Measurements from ENCODE around the gene STUB1. TPM values are rescaled to one million over a fixed set of nuclear protein-coding genes. Genes with fewer than 3 reads are reported as not detected.
A peak's percentile ranks its signal among the peaks of the same experiment; 100 is the strongest.

STUB1 gene
- total and polyA plus RNA-seq, 2 of the 8 experiments (the other 6 are each of a cell fraction or from before 2014, with no cell fraction given) = 89.9 to 103 TPM

- TF ChIP-seq RBBP5 (IDR thresholded peaks at IDR 0.05; ENCODE audit: borderline replicate concordance, low read depth, low read length) (no peak), E2F6 (IDR thresholded peaks at IDR 0.05) (no peak; the same call in 1 of the 2 replicates), BACH1 (IDR thresholded peaks at IDR 0.05; ENCODE audit: low read length) (no peak), GTF2F1 (IDR thresholded peaks at IDR 0.05; ENCODE audit: borderline replicate concordance, low read depth, low read length) (no peak), EP300 (IDR thresholded peaks at IDR 0.05; ENCODE audit: borderline replicate concordance in 1 of 2, low read depth in 2 of 2, low read length in 2 of 2) (peak in 1 of 2 experiments; percentile 82; a peak in 1 of 3 replicates), POU5F1 (IDR thresholded peaks at IDR 0.05; ENCODE audit: low read depth, low read length) (0 out of 2 replicates have a peak, but pooled peaks have one; percentile 4), CBX5 (IDR thresholded peaks at IDR 0.05; ENCODE audit: low read depth, low read length) (no peak), TAF7 (optimal IDR thresholded peaks at IDR 0.05; ENCODE audit: borderline replicate concordance, low read depth, low read length) (peak; percentile 80), TAF1 (IDR thresholded peaks at IDR 0.05; ENCODE audit: low read depth, low read length) (peak; percentile 69; the same call in 1 of the 2 replicates), RNF2 (IDR thresholded peaks at IDR 0.05; ENCODE audit: borderline replicate concordance, low read depth, low read length, missing control alignments, poor library complexity, severe bottlenecking) (no peak), BRCA1 (IDR thresholded peaks at IDR 0.05; ENCODE audit: low read depth, low read length) (no peak), ZNF274 (IDR thresholded peaks at IDR 0.05; ENCODE audit: borderline replicate concordance, extremely low read depth, low read length) (no peak), KDM4A (IDR thresholded peaks at IDR 0.05; ENCODE audit: low read depth, low read length, severe bottlenecking) (no peak), CBX8 (IDR thresholded peaks at IDR 0.05; ENCODE audit: borderline replicate concordance, low read depth, low read length) (no peak), SP2 (IDR thresholded peaks at IDR 0.05; ENCODE audit: low read length) (peak; percentile 92), POLR2A (IDR thresholded peaks at IDR 0.05; ENCODE audit: control extremely low read depth in 1 of 2, low read depth in 2 of 2, low read length in 2 of 2) (no peak; a peak in 1 of 3 replicates), JUND (IDR thresholded peaks at IDR 0.05; ENCODE audit: low read length) (no peak), SP4 (IDR thresholded peaks at IDR 0.05; ENCODE audit: low read length) (0 out of 2 replicates have a peak, but pooled peaks have one; percentile 64), RXRA (IDR thresholded peaks at IDR 0.05; ENCODE audit: insufficient read depth, low read depth, low read length) (no peak), SRF (IDR thresholded peaks at IDR 0.05; ENCODE audit: low read depth, low read length) (no peak; the same call in 1 of the 2 replicates)
- TF ChIP-seq, protein P1, sequence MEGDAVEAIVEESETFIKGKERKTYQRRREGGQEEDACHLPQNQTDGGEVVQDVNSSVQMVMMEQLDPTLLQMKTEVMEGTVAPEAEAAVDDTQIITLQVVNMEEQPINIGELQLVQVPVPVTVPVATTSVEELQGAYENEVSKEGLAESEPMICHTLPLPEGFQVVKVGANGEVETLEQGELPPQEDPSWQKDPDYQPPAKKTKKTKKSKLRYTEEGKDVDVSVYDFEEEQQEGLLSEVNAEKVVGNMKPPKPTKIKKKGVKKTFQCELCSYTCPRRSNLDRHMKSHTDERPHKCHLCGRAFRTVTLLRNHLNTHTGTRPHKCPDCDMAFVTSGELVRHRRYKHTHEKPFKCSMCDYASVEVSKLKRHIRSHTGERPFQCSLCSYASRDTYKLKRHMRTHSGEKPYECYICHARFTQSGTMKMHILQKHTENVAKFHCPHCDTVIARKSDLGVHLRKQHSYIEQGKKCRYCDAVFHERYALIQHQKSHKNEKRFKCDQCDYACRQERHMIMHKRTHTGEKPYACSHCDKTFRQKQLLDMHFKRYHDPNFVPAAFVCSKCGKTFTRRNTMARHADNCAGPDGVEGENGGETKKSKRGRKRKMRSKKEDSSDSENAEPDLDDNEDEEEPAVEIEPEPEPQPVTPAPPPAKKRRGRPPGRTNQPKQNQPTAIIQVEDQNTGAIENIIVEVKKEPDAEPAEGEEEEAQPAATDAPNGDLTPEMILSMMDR (IDR thresholded peaks at IDR 0.05; ENCODE audit: control extremely low read depth in 1 of 3, insufficient read depth in 1 of 3, low read depth in 1 of 3, low read length in 3 of 3) = peak in 2 of 3 experiments; percentile 85 to 99; a peak in 3 of 4 replicates
Observed at GRCh38 chr16:667780-668518, 12.3 kb upstream of the STUB1 start, which contains the start of gene RHOT2 (continued).
